Measurements from ENCODE around the gene ELF2. TPM values are rescaled to one million over a fixed set of nuclear protein-coding genes. Genes with fewer than 3 reads are reported as not detected.

The ELF2 gene
- total RNA-seq, 1 experiment from 2014 or later, result 26.5 TPM

GRCh38 chr4:139171876-139172691 is 4.9 kb downstream of the ELF2 start:
- DNase-seq (ENCODE audit: unreplicated experiment), result peak; percentile 71
- H3K4me3 Mint-ChIP-seq (ENCODE audit: unreplicated experiment), result no peak overlapping the region
- no peak overlapping the region for H3K27ac Mint-ChIP-seq (ENCODE audit: low read depth, unreplicated experiment)
- no peaks in the 10 kb centered on the region for H3K27me3 Mint-ChIP-seq (ENCODE audit: insufficient read depth, unreplicated experiment)
- BruUV-seq (replicated peaks), result no TSS peak
- ChIA-PET POLR2A (interaction anchor here (0.5 to 3.2 kb wide), 17 partner anchors 33 to 385 kb away, joined by 3 to 38 read pairs (median 4); partner anchors contain the start of genes NAA15 and RAB33B), CTCF (interaction anchor here (0.5 to 2.6 kb wide), 15 partner anchors 51 to 1870 kb away, joined by 3 to 16 read pairs (median 4); partner anchors contain the start of genes NAA15 and NDUFC1)
- no peak for TF ChIP-seq CTCF (IDR thresholded peaks at IDR 0.05; ENCODE audit: unreplicated experiment)
- intact Hi-C loops (cut with micrococcal nuclease), result no loop called here
- peaks cover 5% of the 10 kb centered on the region for H3K36me3 Mint-ChIP-seq (ENCODE audit: insufficient read depth, unreplicated experiment)
- H3K9me3 Mint-ChIP-seq (ENCODE audit: unreplicated experiment), result no peaks in the 10 kb centered on the region
- H3K4me1 Mint-ChIP-seq (ENCODE audit: insufficient read depth, unreplicated experiment), result peaks cover 27% of the 10 kb centered on the region

- intact Hi-C loops (cut with micrococcal nuclease), result no loop called here
- BruUV-seq (replicated peaks), result no TSS peak
- ChIA-PET POLR2A (interaction anchor here (0.6 to 3.2 kb wide), 7 partner anchors 87 to 485 kb away, joined by 3 to 38 read pairs (median 10); partner anchors contain the start of genes NAA15 and RAB33B), CTCF (interaction anchor here (1.2 to 2.6 kb wide), 3 partner anchors 70 to 131 kb away, joined by 4 to 16 read pairs (median 6); partner anchors contain the start of genes NAA15 and NDUFC1)
- Mint-ChIP-seq H3K9me3 (ENCODE audit: unreplicated experiment) (no peaks in the 10 kb centered on the region), H3K36me3 (ENCODE audit: insufficient read depth, unreplicated experiment) (no peaks in the 10 kb centered on the region), H3K4me3 (ENCODE audit: unreplicated experiment) (no peak overlapping the region), H3K27ac (ENCODE audit: low read depth, unreplicated experiment) (no peak overlapping the region), H3K4me1 (ENCODE audit: insufficient read depth, unreplicated experiment) (peaks cover 27% of the 10 kb centered on the region), H3K27me3 (ENCODE audit: insufficient read depth, unreplicated experiment) (no peaks in the 10 kb centered on the region)
- DNase-seq (ENCODE audit: unreplicated experiment), result no peak
- no peak for TF ChIP-seq CTCF (IDR thresholded peaks at IDR 0.05; ENCODE audit: unreplicated experiment)
Observed at GRCh38 chr4:139170932-139171331, 6.1 kb downstream of the ELF2 start.

- Mint-ChIP-seq H3K27ac (ENCODE audit: low read depth, unreplicated experiment) (peak overlapping the region; percentile 27), H3K9me3 (ENCODE audit: unreplicated experiment) (no peaks in the 10 kb centered on the region), H3K4me1 (ENCODE audit: insufficient read depth, unreplicated experiment) (peaks cover 30% of the 10 kb centered on the region), H3K27me3 (ENCODE audit: insufficient read depth, unreplicated experiment) (no peaks in the 10 kb centered on the region), H3K36me3 (ENCODE audit: insufficient read depth, unreplicated experiment) (no peaks in the 10 kb centered on the region), H3K4me3 (ENCODE audit: unreplicated experiment) (no peak overlapping the region)
- POLR2A ChIA-PET, result interaction anchor here (0.7 to 4.2 kb wide), 26 partner anchors 9 to 389 kb away, joined by 3 to 72 read pairs (median 4); partner anchors contain the start of genes ELF2, NAA15, NDUFC1 and NOCT
- DNase-seq (ENCODE audit: unreplicated experiment), result peak; percentile 87
- CTCF ChIA-PET, result interaction anchor here (0.6 to 3.0 kb wide), 23 partner anchors 9 to 787 kb away, joined by 3 to 38 read pairs (median 4); partner anchors contain the start of gene NAA15
- TF ChIP-seq CTCF (IDR thresholded peaks at IDR 0.05; ENCODE audit: unreplicated experiment), result peak; percentile 57
- no TSS peak for BruUV-seq (replicated peaks)
- intact Hi-C loops (cut with micrococcal nuclease), result loop anchor here (1.0 to 5.0 kb wide), 3 partner anchors 69 to 151 kb away; partner anchors contain the start of gene NOCT
Observed at GRCh38 chr4:139167774-139168444, 9.1 kb downstream of the ELF2 start.

Measured in MCF 10A (cell line).